ENCODE data around the gene SPDEF. TPM values are rescaled to one million over a fixed set of nuclear protein-coding genes. Genes with fewer than 3 reads are reported as not detected.

The SPDEF gene
- total RNA-seq, 1 donor from 2014 or later: not detected

GRCh38 chr6:34526992-34527728, 29.0 kb downstream of the SPDEF start:
- peak; percentile 98 for DNase-seq
- Mint-ChIP-seq H3K9me3 (no peaks in the 10 kb centered on the region), H3K4me1 (no peaks in the 10 kb centered on the region), H3K4me3 (peak overlapping the region; percentile 48), H3K27me3 (peaks cover 2% of the 10 kb centered on the region), H3K27ac (no peak overlapping the region), H3K36me3 (ENCODE audit: low read depth) (no peaks in the 10 kb centered on the region)
- intact Hi-C loops (cut with micrococcal nuclease): loop anchor here (1.0 kb wide), 1 partner anchor 82 kb away; no protein-coding TSS in a partner anchor

- DNase-seq: no peak
- H3K27me3 Mint-ChIP-seq: peaks cover 2% of the 10 kb centered on the region
- no peaks in the 10 kb centered on the region for H3K9me3 Mint-ChIP-seq
- intact Hi-C loops (cut with micrococcal nuclease): no loop called here
- H3K4me1 Mint-ChIP-seq: no peaks in the 10 kb centered on the region
- H3K27ac Mint-ChIP-seq: no peak overlapping the region
- H3K4me3 Mint-ChIP-seq: no peak overlapping the region
- H3K36me3 Mint-ChIP-seq (ENCODE audit: low read depth): no peaks in the 10 kb centered on the region
These were observed 29.7 kb downstream of the SPDEF start for GRCh38 chr6:34526241-34526972.

GRCh38 chr6:34525431-34526175, 30.5 kb downstream of the SPDEF start:
- H3K27ac Mint-ChIP-seq: no peak overlapping the region
- peaks cover 2% of the 10 kb centered on the region for H3K27me3 Mint-ChIP-seq
- H3K9me3 Mint-ChIP-seq: no peaks in the 10 kb centered on the region
- intact Hi-C loops (cut with micrococcal nuclease): no loop called here
- no peak for DNase-seq
- no peak overlapping the region for H3K4me3 Mint-ChIP-seq
- no peaks in the 10 kb centered on the region for H3K4me1 Mint-ChIP-seq
- H3K36me3 Mint-ChIP-seq (ENCODE audit: low read depth): no peaks in the 10 kb centered on the region

DNA sequence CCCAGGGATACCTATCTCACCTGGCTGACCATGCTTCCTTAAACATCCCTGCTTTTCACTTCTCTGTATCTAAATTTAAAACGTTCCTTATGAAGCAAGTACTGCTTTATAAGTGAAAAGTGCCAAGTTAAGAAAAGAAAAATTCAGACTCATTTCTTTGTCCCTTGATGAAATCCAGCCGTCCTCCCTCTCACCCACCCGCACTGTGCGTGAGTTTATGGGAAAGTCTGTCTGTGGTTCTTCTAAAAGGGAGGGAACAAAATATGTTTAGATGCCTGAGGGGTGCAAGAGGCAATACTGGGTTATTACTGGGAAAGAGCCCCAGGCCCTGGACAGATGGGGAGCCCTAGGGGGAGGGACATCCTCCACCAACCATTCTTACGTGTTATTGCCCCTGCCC, 31.2 kb downstream of the SPDEF start:
- intact Hi-C loops (cut with micrococcal nuclease): no loop called here
- Mint-ChIP-seq H3K36me3 (ENCODE audit: low read depth) (no peaks in the 10 kb centered on the region), H3K4me1 (no peaks in the 10 kb centered on the region), H3K27ac (no peak overlapping the region), H3K9me3 (no peaks in the 10 kb centered on the region), H3K4me3 (no peak overlapping the region), H3K27me3 (peaks cover 2% of the 10 kb centered on the region)
- DNase-seq: no peak

DNA sequence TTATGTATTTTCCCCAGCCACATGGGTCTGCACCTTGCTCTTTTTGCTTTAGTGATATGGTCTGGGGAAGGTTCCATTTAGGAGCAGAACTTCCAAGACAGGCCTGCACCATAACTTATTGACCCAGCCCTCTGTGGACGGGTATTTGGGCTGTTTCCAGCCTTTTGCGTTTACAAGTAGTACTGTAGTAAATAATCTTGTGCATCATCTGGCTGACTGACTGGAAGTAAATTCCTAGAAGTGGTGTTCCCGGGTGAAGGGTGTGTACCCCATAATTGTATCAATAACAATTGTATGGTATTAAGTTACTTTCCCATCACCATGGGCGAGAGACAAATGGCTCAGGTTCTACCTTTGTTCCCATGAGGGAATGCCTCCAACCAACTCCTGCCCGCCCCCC, 31.6 kb downstream of the SPDEF start:
- H3K4me3 Mint-ChIP-seq: no peak overlapping the region
- no peak for DNase-seq
- no peaks in the 10 kb centered on the region for H3K4me1 Mint-ChIP-seq
- H3K27me3 Mint-ChIP-seq: peaks cover 2% of the 10 kb centered on the region
- no peak overlapping the region for H3K27ac Mint-ChIP-seq
- no peaks in the 10 kb centered on the region for H3K36me3 Mint-ChIP-seq (ENCODE audit: low read depth)
- intact Hi-C loops (cut with micrococcal nuclease): no loop called here
- no peaks in the 10 kb centered on the region for H3K9me3 Mint-ChIP-seq

DNA sequence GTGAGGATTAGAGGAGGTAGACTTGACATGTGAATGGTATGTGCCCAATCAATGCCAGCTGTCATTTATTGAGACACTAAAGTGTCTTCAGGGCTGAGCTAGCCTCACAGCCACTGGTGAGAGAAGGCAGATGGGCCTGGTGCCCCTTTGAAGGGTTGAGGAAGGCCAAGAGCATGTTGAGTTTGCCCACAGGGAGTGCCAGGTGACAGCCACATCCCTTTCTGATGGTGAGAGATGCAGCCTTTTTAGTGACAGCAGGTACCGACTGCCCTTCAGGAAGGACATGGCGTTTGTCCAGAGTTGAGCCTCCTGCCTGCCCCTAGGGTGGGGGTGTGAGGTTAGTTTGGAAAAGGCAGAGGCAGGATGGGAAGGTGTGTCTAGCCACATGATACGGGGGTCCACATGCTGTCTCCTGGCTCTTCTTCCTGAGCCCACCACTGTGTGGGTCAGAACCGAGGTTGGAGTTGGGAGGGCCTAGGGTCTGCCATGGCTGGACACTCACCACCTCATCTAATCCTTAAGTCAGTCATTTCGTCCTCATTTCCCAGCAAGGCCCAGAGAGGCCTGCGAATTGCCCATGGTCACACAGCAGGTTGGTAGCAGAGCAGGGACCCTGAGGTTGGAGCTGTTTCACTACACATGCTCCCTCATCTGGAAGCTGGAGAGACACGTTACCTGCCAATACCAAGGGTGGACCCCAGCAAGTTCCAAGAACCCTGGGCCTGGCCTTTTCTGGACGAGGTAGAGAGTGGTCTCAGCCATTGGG, 32.5 kb downstream of the SPDEF start:
- H3K9me3 Mint-ChIP-seq: no peaks in the 10 kb centered on the region
- no peaks in the 10 kb centered on the region for H3K4me1 Mint-ChIP-seq
- no peak overlapping the region for H3K27ac Mint-ChIP-seq
- no peak overlapping the region for H3K4me3 Mint-ChIP-seq
- peaks cover 2% of the 10 kb centered on the region for H3K27me3 Mint-ChIP-seq
- intact Hi-C loops (cut with micrococcal nuclease): no loop called here
- no peak for DNase-seq
- H3K36me3 Mint-ChIP-seq (ENCODE audit: low read depth): no peaks in the 10 kb centered on the region

DNA sequence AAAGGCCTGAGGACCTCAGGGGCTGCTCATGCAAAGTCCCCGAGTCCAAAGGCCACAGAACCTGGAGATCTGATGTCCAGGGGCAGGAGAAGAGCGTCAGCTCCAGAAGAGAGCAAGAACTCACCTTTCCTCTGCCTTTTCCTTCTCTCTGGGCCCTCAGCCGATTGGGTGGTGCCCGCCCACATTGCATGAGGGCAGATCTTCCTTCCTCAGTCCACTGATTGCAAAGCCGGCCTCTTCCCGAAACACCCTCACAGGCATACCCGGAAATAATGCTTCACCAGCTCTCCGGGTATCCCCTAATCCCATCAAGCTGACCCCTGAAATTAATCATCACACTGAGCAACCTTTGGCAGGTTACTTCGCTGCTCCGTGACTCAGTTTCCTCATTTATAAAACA, 33.4 kb downstream of the SPDEF start:
- H3K4me1 Mint-ChIP-seq: no peaks in the 10 kb centered on the region
- H3K27ac Mint-ChIP-seq: no peak overlapping the region
- intact Hi-C loops (cut with micrococcal nuclease): no loop called here
- no peak overlapping the region for H3K4me3 Mint-ChIP-seq
- DNase-seq: no peak
- no peaks in the 10 kb centered on the region for H3K36me3 Mint-ChIP-seq (ENCODE audit: low read depth)
- H3K27me3 Mint-ChIP-seq: no peaks in the 10 kb centered on the region
- H3K9me3 Mint-ChIP-seq: no peaks in the 10 kb centered on the region

GRCh38 chr6:34521463-34522285, 34.5 kb downstream of the SPDEF start:
- Mint-ChIP-seq H3K27ac (no peak overlapping the region), H3K27me3 (no peaks in the 10 kb centered on the region), H3K4me3 (no peak overlapping the region), H3K36me3 (ENCODE audit: low read depth) (no peaks in the 10 kb centered on the region), H3K4me1 (no peaks in the 10 kb centered on the region), H3K9me3 (no peaks in the 10 kb centered on the region)
- intact Hi-C loops (cut with micrococcal nuclease): no loop called here
- no peak for DNase-seq

GRCh38 chr6:34520645-34521462, 35.3 kb downstream of the SPDEF start:
- intact Hi-C loops (cut with micrococcal nuclease): no loop called here
- Mint-ChIP-seq H3K4me1 (no peaks in the 10 kb centered on the region), H3K27ac (no peak overlapping the region), H3K9me3 (no peaks in the 10 kb centered on the region), H3K4me3 (no peak overlapping the region), H3K27me3 (no peaks in the 10 kb centered on the region), H3K36me3 (ENCODE audit: low read depth) (no peaks in the 10 kb centered on the region)
- DNase-seq: no peak

DNA sequence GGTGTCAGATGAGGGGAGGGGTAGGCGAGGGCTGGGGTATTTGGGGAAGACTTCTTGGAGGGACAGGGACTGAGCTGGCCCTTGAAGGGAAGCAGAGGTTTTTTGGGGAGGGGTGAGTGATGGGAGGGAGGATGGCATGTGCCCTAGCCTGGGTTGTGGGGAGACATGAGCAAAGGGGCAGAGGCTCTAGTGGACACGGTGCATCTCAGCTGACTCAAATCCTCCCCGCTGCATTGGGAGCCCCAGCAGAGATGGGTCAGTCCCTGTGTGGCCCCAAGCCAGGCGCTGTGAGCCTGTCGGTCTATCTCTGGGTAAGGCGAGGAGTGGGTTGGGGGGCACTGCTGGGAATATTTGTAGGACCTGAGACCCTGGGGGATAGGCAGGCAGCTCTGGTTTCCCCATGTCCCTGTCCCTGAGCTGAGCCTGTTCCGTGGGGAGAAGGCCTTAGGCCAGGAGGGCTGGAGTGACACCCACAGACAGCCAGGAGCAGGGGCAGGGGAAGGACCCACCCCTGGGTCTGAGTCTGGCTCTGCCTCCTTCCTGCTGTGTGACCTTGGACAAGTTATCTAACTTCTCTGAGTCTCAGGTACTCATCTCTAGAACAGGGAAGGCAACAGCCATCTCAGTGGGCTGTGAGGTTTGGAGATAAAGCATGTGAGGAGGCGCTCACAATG, 36.0 kb downstream of the SPDEF start:
- Mint-ChIP-seq H3K36me3 (ENCODE audit: low read depth) (no peaks in the 10 kb centered on the region), H3K9me3 (no peaks in the 10 kb centered on the region), H3K4me3 (no peak overlapping the region), H3K4me1 (no peaks in the 10 kb centered on the region), H3K27me3 (no peaks in the 10 kb centered on the region), H3K27ac (no peak overlapping the region)
- intact Hi-C loops (cut with micrococcal nuclease): no loop called here
- DNase-seq: peak; percentile 51

DNA sequence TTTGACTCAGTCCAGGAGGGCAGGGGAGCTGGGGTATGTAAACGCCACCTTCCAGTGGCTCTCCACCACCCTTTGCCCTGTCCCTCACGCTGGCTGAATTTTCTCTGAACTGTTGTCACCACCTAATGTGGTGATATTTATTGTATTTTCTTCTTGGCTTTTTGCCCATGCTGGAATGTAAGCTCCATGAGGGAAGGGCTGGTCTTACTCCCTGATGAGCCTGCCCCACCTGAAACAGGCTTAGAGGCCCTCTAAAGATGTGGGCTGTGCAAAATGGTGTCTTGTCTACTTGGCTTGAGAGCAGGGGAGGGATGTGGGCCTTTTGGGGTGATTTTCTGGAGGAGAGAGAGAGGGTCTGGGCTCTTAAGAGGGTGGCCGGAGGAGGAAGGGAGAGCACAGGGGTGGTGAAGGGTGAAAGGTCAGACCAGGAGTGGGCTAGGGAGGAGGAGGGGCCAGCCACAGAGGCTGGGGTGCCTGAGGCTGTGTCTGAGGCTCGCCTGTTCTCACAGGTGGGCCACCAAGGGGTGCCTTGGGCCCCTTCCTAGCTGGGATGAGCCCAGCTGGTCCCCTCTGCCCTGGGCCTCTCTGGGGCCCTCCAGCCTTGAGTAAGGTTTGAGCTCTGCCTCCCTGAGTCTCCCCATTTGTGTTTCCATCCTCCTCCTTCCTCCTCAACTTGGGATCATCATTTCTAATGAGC, 37.3 kb downstream of the SPDEF start:
- DNase-seq: no peak
- H3K27ac Mint-ChIP-seq: no peak overlapping the region
- H3K9me3 Mint-ChIP-seq: no peaks in the 10 kb centered on the region
- H3K4me1 Mint-ChIP-seq: no peaks in the 10 kb centered on the region
- H3K4me3 Mint-ChIP-seq: no peak overlapping the region
- intact Hi-C loops (cut with micrococcal nuclease): no loop called here
- no peaks in the 10 kb centered on the region for H3K36me3 Mint-ChIP-seq (ENCODE audit: low read depth)
- peaks cover 6% of the 10 kb centered on the region for H3K27me3 Mint-ChIP-seq

Measured in activated CD4-positive, alpha-beta T cell treated with anti-CD3 and anti-CD28 coated beads, Interleukin-2, amount 10 ng/mL, durations not matched to agents 24 days and 14 days (primary cell).